HEK293 (cell line): ENCODE data around the gene LRRC72.

Experiments
- CTCF ChIA-PET: fragments of 350-600 bp; formaldehyde crosslinking; extraction: SDS; loops from one replicate; lab custom pipeline; 2021; ENCODE audit warnings: antibody characterized with exemption; lab: Yijun Ruan, JAX
- POLR2A ChIA-PET: fragments of 300-600 bp; formaldehyde crosslinking; extraction: SDS; loops from one replicate; lab custom pipeline; 2020; ENCODE audit warnings: antibody characterized with exemption, inconsistent platforms; lab: Yijun Ruan, JAX
- H3K27ac ChIP-seq: fragments of 200-500 bp; sonication (Bioruptor generic); 2 replicates; pipeline ENCODE4 v1.5.1; 2014; ENCODE audit warnings: low read depth, low read length, control low read depth, inconsistent platforms; ENCODE audit errors: extremely low read depth
- H3K36me3 ChIP-seq, 2 experiments: fragments of 200-500 bp in 1 of 2; sonication (Bioruptor generic) in 1 of 2; 1 replicate in 1 of 2; 2 replicates in 1 of 2; pipeline ENCODE4 v1.5.1; 2014 to 2017; ENCODE audit warnings: inconsistent platforms in 2 of 2, low read length in 2 of 2; ENCODE audit not compliant: control insufficient read depth in 2 of 2, insufficient read depth in 1 of 2
- H3K4me1 ChIP-seq: fragments of 200-500 bp; sonication (Bioruptor generic); 2 replicates; pipeline ENCODE4 v1.5.1; 2014; ENCODE audit warnings: mild to moderate bottlenecking, low read length, inconsistent platforms; ENCODE audit not compliant: control insufficient read depth, insufficient read depth
- H3K4me3 ChIP-seq: 2 replicates; pipeline ENCODE4 v1.5.1; 2011; ENCODE audit warnings: low read depth, mild to moderate bottlenecking, control low read depth, low read length, moderate library complexity
- H3K9me3 ChIP-seq: fragments of 200-500 bp; sonication (Bioruptor generic); 2 replicates; pipeline ENCODE4 v1.5.1; 2014; ENCODE audit warnings: low read depth, low read length, inconsistent platforms; ENCODE audit not compliant: control insufficient read depth, insufficient read depth
- CTCF ChIP-seq: fragments of 450-650 bp; formaldehyde crosslinking; IDR thresholded peaks from 2 replicates; pipeline ENCODE4 v1.5.1; 2016; ENCODE audit warnings: missing biosample characterization, missing genetic modification characterization
- GFI1B ChIP-seq: fragments of 450-650 bp; formaldehyde crosslinking; IDR thresholded peaks from 2 replicates; pipeline ENCODE4 v1.5.1; 2016; ENCODE audit warnings: missing biosample characterization, missing genetic modification characterization
- HIC1 ChIP-seq: fragments of 450-650 bp; formaldehyde crosslinking; IDR thresholded peaks from 2 replicates; pipeline ENCODE4 v1.5.1; 2016; ENCODE audit warnings: missing biosample characterization, missing genetic modification characterization
- HOXA7 ChIP-seq: sonication (generic); formaldehyde crosslinking; IDR thresholded peaks from 2 replicates; pipeline ENCODE4 v1.8.1; 2022; ENCODE audit warnings: missing genetic modification reagents, borderline replicate concordance
- KLF8 ChIP-seq: fragments of 450-650 bp; formaldehyde crosslinking; IDR thresholded peaks from 2 replicates; pipeline ENCODE4 v1.5.1; 2016; ENCODE audit warnings: missing biosample characterization, missing genetic modification characterization
- KLF9 ChIP-seq: fragments of 450-650 bp; formaldehyde crosslinking; IDR thresholded peaks from 2 replicates; pipeline ENCODE4 v1.5.1; 2016; ENCODE audit warnings: missing biosample characterization, missing genetic modification characterization, low read depth
- SETDB1 ChIP-seq: IDR thresholded peaks from one replicate; pipeline ENCODE4 v1.6.1; 2017; ENCODE audit warnings: mild to moderate bottlenecking, low read length, moderate library complexity, mixed read lengths; ENCODE audit not compliant: insufficient read length
- ZIC2 ChIP-seq: fragments of 450-650 bp; formaldehyde crosslinking; IDR thresholded peaks from 2 replicates; pipeline ENCODE4 v1.5.1; 2016; ENCODE audit warnings: missing biosample characterization, missing genetic modification characterization
- ZNF133 ChIP-seq: fragments of 450-650 bp; formaldehyde crosslinking; IDR thresholded peaks from 2 replicates; pipeline ENCODE4 v1.5.1; 2016; ENCODE audit warnings: missing biosample characterization, missing genetic modification characterization
- ZNF155 ChIP-seq: fragments of 450-650 bp; formaldehyde crosslinking; IDR thresholded peaks from 2 replicates; pipeline ENCODE4 v1.5.1; 2016; ENCODE audit warnings: missing biosample characterization, missing genetic modification characterization
- ZNF214 ChIP-seq: fragments of 450-650 bp; formaldehyde crosslinking; IDR thresholded peaks from 2 replicates; pipeline ENCODE4 v1.5.1; 2017; ENCODE audit warnings: missing biosample characterization, mild to moderate bottlenecking, missing genetic modification characterization, borderline replicate concordance
- ZNF280D ChIP-seq: fragments of 450-650 bp; formaldehyde crosslinking; IDR thresholded peaks from 2 replicates; pipeline ENCODE4 v1.5.1; 2016; ENCODE audit warnings: missing biosample characterization, missing genetic modification characterization
- ZNF362 ChIP-seq: fragments of 450-650 bp; formaldehyde crosslinking; IDR thresholded peaks from 2 replicates; pipeline ENCODE4 v1.5.1; 2016; ENCODE audit warnings: missing biosample characterization, missing genetic modification characterization
- ZNF423 ChIP-seq: fragments of 450-650 bp; formaldehyde crosslinking; IDR thresholded peaks from 2 replicates; pipeline ENCODE4 v1.5.1; 2016; ENCODE audit warnings: missing biosample characterization, missing genetic modification characterization
- ZNF433 ChIP-seq: fragments of 450-650 bp; formaldehyde crosslinking; IDR thresholded peaks from 2 replicates; pipeline ENCODE4 v1.5.1; 2016; ENCODE audit warnings: missing biosample characterization, missing genetic modification characterization, low read depth
- ZNF677 ChIP-seq: fragments of 450-650 bp; IDR thresholded peaks from 2 replicates; pipeline ENCODE4 v1.5.0; 2018; ENCODE audit warnings: missing biosample characterization, mild to moderate bottlenecking, missing genetic modification characterization, moderate library complexity
- ZSCAN23 ChIP-seq: fragments of 450-650 bp; formaldehyde crosslinking; IDR thresholded peaks from 2 replicates; pipeline ENCODE4 v1.5.1; 2016; ENCODE audit warnings: missing biosample characterization, missing genetic modification characterization
- TF ChIP-seq, protein P1 (sequence below): fragments of 450-650 bp; formaldehyde crosslinking; IDR thresholded peaks from 2 replicates; pipeline ENCODE4 v1.5.1; 2017; ENCODE audit warnings: missing biosample characterization, missing genetic modification characterization

Gene LRRC72

GRCh38 chr7:16528520-16528919 is 1.9 kb downstream of the LRRC72 start:
- Histone ChIP-seq H3K4me1 (peaks cover 5% of the 10 kb centered on the region), H3K9me3 (no peaks in the 10 kb centered on the region), H3K4me3 (no peak overlapping the region), H3K36me3 (no peaks in the 10 kb centered on the region), H3K27ac (no peak overlapping the region)
- ChIA-PET POLR2A (no interaction called here), CTCF (no interaction called here)
- TF ChIP-seq HIC1 (tag by site-specific recombination) (no peak), ZNF433 (tag by site-specific recombination) (no peak), ZSCAN23 (tag by site-specific recombination) (no peak), GFI1B (tag by site-specific recombination) (no peak), ZNF155 (tag by site-specific recombination) (no peak)

- CTCF ChIA-PET = interaction anchor here (0.5 kb wide), 1 partner anchor 415 kb away, joined by 4 read pairs; no protein-coding TSS in a partner anchor
These were observed 3.1 kb downstream of the LRRC72 start for GRCh38 chr7:16529697-16530096.

GRCh38 chr7:16531707-16532106 is 5.1 kb downstream of the LRRC72 start:
- TF ChIP-seq, protein P1, sequence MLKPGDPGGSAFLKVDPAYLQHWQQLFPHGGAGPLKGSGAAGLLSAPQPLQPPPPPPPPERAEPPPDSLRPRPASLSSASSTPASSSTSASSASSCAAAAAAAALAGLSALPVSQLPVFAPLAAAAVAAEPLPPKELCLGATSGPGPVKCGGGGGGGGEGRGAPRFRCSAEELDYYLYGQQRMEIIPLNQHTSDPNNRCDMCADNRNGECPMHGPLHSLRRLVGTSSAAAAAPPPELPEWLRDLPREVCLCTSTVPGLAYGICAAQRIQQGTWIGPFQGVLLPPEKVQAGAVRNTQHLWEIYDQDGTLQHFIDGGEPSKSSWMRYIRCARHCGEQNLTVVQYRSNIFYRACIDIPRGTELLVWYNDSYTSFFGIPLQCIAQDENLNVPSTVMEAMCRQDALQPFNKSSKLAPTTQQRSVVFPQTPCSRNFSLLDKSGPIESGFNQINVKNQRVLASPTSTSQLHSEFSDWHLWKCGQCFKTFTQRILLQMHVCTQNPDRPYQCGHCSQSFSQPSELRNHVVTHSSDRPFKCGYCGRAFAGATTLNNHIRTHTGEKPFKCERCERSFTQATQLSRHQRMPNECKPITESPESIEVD (tag by site-specific recombination) = no peak
- TF ChIP-seq ZNF133 (tag by site-specific recombination) = no peak
- TF ChIP-seq HOXA7 (CRISPR knock-in tag) = no peak
- no peak for TF ChIP-seq ZNF677 (tag by site-specific recombination)
- no peak for TF ChIP-seq ZNF280D (tag by site-specific recombination)
- no peak for TF ChIP-seq KLF8 (tag by site-specific recombination)
- TF ChIP-seq ZIC2 (tag by site-specific recombination) = no peak
- no peak for TF ChIP-seq ZNF423 (tag by site-specific recombination)
- no peak for TF ChIP-seq SETDB1
- TF ChIP-seq ZNF362 (tag by site-specific recombination) = no peak
- no peak for TF ChIP-seq CTCF
- H3K4me3 ChIP-seq = no peak overlapping the region
- no peaks in the 10 kb centered on the region for H3K9me3 ChIP-seq
- H3K36me3 ChIP-seq = no peaks in the 10 kb centered on the region
- no peaks in the 10 kb centered on the region for H3K4me1 ChIP-seq
- ChIA-PET CTCF (interaction anchor here (0.8 to 1.0 kb wide), 3 partner anchors 8 to 847 kb away, joined by 3 to 10 read pairs (median 3); no protein-coding TSS in a partner anchor), POLR2A (no interaction called here)
- no peak overlapping the region for H3K27ac ChIP-seq

More at GRCh38 chr7:16529697-16530096, 3.1 kb downstream of the LRRC72 start:
- Histone ChIP-seq H3K36me3 (no peaks in the 10 kb centered on the region), H3K4me1 (no peaks in the 10 kb centered on the region)
- TF ChIP-seq KLF9 = no peak
- TF ChIP-seq ZNF214 (tag by site-specific recombination) = no peak
- TF ChIP-seq, all 188 proteins: peak for 0
- POLR2A ChIA-PET = no interaction called here
- H3K4me3 ChIP-seq = no peak overlapping the region
- H3K9me3 ChIP-seq = no peaks in the 10 kb centered on the region
- no peak overlapping the region for H3K27ac ChIP-seq
